ENCODE results near the gene SLC25A31. TPM values are rescaled to one million over a fixed set of nuclear protein-coding genes. Genes with fewer than 3 reads are reported as not detected.
A peak's percentile ranks its signal among the peaks of the same experiment; 100 is the strongest.

Gene SLC25A31
- total RNA-seq (2014; rRNA removed; shearing (Covaris generic)), result not detected in 2 replicates

GRCh38 chr4:127730142-127730913 lies at the start of gene SLC25A31:
SLC25A31 (plus strand) TSS chr4:127730400; CDS start chr4:127730546, 146 bp downstream.
- DNase-seq (ENCODE audit: low spot score), result no peak

DNA sequence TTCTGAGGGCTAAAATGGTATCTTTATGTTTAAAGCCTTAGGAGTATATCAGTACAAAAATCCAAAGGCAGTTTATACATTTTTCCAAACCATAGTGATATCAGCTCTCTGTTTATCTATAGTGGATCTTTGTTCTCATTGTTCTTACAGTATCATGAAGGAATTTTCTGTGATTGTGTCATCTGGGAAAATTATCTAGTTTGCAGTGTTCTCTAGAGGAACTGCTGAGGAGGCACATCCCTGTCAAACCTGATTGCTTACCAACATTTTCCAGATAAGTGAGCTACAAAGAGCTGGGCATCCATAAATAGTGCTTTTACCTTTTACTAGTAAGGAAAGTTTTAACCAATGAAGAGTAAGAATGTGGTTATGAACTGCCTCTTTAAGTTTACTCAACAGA lies 44.9 kb upstream of the SLC25A31 start:
- no peak for DNase-seq (ENCODE audit: low spot score)

- DNase-seq (ENCODE audit: low spot score), result no peak
Measured at GRCh38 chr4:127686658-127687057, 43.5 kb upstream of the SLC25A31 start.

DNA sequence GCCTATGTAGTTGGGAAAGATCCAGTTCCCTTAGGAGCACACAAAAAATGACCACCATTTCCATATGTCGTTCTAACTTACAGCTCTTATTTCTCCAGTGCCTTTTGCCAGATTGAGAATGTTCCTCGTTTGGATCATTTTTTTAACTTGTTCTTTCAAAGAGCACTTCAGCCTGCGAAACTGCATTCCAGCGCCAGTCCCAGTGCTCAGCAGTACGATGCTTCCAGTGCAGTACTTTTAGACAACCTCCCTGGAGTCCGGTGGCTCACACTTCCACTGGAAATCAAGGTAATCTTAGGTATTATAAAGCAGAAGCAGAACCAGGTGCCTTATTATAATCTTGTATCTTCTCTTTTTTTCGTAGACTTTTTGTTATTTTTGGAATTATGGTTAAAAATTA lies 42.6 kb upstream of the SLC25A31 start:
- DNase-seq (ENCODE audit: low spot score), result no peak

- peak; percentile 34 for DNase-seq (ENCODE audit: low spot score)
Measured at GRCh38 chr4:127698789-127699200, 31.4 kb upstream of the SLC25A31 start.

DNA sequence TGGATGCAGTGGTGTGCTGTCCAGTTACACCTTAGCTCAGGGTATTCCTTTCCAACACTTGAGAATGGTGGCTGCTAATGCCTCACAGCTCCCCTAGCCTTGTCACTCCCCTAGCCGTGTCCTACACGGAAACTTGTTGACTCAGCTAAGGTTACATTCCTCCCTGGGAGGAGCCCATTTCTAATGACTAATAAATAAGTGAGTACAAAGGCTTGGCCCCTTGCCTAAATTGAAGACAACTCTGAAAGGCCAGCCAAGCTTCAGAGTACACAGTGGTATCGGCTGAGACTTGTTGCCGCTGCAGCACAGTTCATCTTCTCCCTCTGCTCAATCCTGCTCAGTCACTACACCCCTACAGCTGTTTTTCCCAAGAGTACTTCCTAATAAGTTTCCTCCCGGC lies 21.2 kb upstream of the SLC25A31 start:
- peak; percentile 10 for DNase-seq (ENCODE audit: low spot score)

DNA sequence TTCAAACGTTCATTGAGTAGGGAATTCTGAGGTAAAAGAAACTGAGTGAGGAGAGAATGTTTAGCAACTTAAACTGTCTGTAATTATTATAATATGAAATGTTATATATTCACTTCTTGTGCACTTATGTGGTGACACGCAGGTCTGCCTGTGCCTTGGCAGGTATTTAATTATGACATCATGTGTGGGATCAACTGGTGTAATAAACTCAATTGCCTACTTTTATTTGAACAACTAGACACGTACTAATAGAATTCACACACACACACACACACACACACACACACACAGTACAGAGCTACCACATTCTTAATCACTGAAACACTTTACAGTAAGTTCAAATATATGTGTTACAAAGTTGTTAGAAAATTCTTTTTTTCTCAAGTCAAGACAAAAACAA lies 20.7 kb upstream of the SLC25A31 start:
- DNase-seq (ENCODE audit: low spot score), result no peak

GRCh38 chr4:127731406-127731805 lies 1.2 kb downstream of the SLC25A31 start:
- no peak for DNase-seq (ENCODE audit: low spot score)

- peak; percentile 26 for DNase-seq (ENCODE audit: low spot score)
Measured at GRCh38 chr4:127732623-127733328, 2.6 kb downstream of the SLC25A31 start.

- DNase-seq (ENCODE audit: low spot score), result no peak
Measured at GRCh38 chr4:127734976-127735375, 4.8 kb downstream of the SLC25A31 start.

- no peak for DNase-seq (ENCODE audit: low spot score)
Measured at GRCh38 chr4:127737295-127737694, 7.1 kb downstream of the SLC25A31 start.

DNA sequence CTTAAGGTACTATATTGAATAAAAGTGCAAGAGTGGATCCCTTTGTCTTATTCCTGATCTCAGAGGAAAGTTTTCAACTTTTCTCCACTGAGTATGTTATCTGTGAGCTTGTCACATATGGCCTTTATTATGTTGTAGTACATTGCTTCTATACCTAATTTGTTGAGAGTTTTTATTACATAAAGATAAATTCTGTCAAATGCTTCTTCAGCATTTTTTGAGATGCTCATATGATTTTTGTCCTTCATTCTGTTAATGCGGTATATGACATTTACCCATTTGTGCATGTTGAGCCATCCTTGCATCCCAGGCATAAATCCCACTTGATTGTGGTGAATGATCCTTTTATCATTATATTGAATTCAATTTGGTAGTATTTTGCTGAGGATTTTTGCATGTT lies 11.0 kb downstream of the SLC25A31 start:
- DNase-seq (ENCODE audit: low spot score), result no peak

DNA sequence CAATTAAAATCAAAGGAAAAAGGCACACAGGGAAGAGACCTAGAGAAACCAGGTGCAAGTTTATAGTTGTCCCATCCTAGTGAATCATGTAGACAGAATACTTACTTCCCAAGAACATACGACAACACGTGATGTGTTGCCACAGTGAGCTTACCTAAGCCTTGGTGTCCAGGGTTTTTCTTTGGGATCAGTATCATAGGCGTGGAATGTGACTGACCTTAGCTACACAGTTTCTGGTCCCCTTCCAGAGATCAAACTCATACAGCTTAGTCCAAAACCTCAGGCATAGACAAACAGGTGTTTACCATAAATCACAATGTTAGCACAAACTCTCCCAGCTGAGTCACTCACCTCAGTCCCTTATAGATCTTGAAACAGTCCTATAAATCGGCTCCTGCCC lies 17.7 kb downstream of the SLC25A31 start:
- no peak for DNase-seq (ENCODE audit: low spot score)

DNA sequence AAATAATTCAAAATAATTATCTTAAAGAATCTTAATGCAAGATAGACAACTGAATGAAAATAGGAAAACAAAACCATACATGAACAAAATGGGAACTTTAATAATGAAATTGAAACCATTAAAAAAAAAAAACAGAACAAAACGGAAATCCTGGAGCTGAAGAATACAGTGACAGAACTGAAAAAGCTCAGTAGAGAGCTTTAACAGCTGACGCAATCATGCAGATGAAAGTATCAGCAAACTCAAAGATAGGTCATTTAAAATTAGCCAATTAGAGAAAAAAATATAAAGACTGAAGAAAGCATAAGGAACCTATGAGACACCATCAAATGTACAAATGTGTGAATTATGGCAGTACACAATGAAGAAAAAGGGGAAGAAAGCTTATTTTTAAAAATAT lies 18.8 kb downstream of the SLC25A31 start:
- DNase-seq (ENCODE audit: low spot score), result no peak

DNA sequence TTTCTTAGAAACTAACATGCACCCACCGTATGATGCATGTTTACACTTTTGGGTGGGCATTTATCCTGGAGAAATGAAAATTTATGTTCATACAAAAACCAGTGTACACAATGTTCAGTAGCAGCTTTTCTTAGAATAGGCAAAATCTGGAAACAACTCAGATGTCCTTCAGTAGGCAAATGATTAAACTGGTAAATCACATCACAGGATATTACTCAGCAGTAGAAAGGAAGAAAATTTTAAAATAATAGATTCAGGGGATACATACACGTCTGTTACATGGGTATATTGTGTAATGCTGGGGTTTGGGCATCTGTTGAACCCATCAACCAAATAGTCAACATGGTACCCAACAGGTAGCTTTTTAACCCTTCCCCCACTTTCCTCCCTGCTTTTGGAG lies 26.7 kb downstream of the SLC25A31 start:
- DNase-seq (ENCODE audit: low spot score), result no peak

GRCh38 chr4:127759228-127759820 lies 29.1 kb downstream of the SLC25A31 start:
- DNase-seq (ENCODE audit: low spot score), result no peak

- no peak for DNase-seq (ENCODE audit: low spot score)
Measured at GRCh38 chr4:127759893-127760292, 29.7 kb downstream of the SLC25A31 start.

DNA sequence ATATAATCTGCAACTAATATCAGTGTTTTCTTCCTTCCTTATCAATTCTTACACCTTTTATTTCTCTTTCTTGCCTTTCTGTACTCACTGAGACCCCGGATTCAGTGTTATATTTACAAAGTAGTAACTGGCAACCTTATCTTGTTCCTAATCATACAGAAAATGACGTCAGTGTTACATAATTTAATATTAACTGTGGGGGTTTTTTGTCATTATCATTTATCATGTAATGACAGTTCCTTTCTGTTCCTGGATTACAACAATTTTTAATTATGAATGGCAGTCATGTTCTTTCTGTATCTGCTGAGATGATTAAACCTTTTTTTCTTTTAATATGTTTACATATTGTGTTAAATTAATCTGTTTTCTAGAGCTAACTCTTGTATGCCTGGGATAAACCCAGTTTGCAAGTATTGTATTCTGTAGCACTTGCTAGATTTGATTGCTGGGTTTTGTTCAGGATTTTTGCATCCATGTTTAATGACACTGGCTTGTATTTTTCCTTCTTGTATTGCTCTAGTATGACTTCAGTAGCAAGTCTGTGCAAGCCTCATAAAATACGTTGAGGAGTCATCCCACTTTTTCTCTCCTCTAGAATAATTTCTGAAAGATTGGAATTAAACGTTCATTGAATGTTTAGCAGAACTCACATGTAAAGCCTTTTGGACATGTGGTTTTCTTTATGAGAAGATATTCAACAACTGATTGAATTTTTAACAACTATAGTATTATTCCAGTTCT lies 41.5 kb downstream of the SLC25A31 start:
- DNase-seq (ENCODE audit: low spot score), result no peak

GRCh38 chr4:127772769-127773671 lies 42.8 kb downstream of the SLC25A31 start:
- DNase-seq (ENCODE audit: low spot score), result no peak

- no peak for DNase-seq (ENCODE audit: low spot score)
Measured at GRCh38 chr4:127775843-127776242, 45.6 kb downstream of the SLC25A31 start.

GRCh38 chr4:127776620-127777019 lies 46.4 kb downstream of the SLC25A31 start:
- no peak for DNase-seq (ENCODE audit: low spot score)
